ENCODE measurements around the gene OR51D1.

The OR51D1 gene

GRCh38 chr11:4644233-4644632, 7.0 kb downstream of the OR51D1 start:
- DNase-seq: no peak

GRCh38 chr11:4645974-4646373, 8.7 kb downstream of the OR51D1 start:
- no peak for DNase-seq

GRCh38 chr11:4647766-4648165, 10.5 kb downstream of the OR51D1 start:
- no peak for DNase-seq

- DNase-seq: no peak
Observed at GRCh38 chr11:4654635-4655369, 17.5 kb downstream of the OR51D1 start.

- no peak for DNase-seq
Observed at GRCh38 chr11:4658629-4659445, 21.6 kb downstream of the OR51D1 start.

DNA sequence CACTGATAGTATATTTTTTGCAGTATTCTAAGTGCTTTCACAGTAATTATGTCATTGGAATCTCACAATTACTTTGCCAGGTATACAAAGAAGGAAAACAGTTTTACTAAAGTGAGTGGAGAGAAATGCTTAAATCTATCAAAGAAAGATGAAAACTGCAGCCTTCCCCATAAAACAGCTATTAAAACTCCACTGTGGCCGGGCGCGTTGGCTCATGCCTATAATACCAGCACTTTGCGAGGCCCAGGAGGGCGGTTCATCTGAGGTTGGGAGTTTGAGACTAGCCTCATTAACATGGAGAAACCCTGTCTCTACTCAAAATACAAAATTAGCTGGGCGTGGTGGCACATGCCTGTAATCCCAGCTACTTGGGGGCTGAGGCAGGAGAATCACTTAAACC, 25.6 kb downstream of the OR51D1 start:
- no peak for DNase-seq

- no peak for DNase-seq
Observed at GRCh38 chr11:4664183-4664582, 26.9 kb downstream of the OR51D1 start.

- no peak for DNase-seq
Observed at GRCh38 chr11:4664786-4665185, 27.5 kb downstream of the OR51D1 start.

GRCh38 chr11:4665424-4665823, 28.1 kb downstream of the OR51D1 start:
- no peak for DNase-seq

DNA sequence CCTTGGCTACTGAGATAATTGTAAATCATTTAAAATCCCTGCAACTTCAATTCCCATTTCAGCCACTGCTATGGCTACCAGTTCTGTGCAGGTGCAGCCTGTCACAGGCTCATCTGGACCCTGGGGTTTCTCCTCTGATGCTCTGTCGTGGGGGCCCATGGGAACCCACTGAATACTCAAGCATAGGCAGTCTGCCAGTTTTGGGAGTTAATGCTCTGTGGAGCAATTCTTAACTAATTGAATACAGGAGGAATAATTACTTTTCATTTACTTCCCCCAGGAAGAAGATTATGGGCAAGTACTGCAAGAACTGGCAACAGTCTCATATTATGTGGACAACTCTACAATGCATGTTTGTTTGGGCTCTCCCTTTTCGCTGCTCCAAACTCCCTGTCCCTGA, 34.5 kb downstream of the OR51D1 start:
- DNase-seq: no peak

DNA sequence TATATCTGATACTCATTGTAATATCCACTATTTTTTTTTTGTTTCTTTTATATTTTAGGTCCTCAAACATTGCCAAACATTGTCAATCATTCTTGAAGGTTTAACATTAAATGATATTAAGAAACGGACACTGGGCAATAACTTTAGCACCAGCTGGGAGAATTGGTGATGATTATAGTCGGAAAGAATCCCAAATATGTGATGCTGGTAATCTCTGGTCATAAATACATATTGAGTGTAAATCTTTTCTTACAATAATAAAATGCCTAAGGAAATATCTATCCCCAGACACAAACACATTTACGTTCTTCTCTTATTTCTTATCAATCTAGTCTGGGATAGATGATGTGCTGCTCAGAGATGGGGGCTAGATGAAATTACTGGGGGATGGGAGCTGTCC, 35.2 kb downstream of the OR51D1 start:
- no peak for DNase-seq

DNA sequence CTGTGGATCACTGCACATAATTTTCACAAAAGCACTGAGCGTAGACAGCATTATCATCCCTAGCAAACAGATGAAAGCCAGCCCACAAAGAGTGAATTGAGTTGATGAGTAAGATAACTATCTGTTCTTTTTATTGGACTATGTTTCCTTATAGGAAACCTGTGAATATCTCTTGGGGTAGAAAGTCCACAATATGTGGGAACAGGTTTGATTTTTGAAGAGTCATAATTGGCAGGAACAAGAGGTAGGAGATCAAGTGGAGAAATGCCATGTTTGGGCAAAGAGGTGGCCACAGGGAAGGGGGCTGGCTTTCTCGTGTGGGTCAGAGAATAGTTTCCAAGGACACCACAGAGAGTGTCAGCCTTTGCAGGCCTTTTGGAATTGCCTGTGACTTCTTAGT, 36.5 kb downstream of the OR51D1 start:
- DNase-seq: no peak

- no peak for DNase-seq
Observed at GRCh38 chr11:4677948-4678347, 40.7 kb downstream of the OR51D1 start.

DNA sequence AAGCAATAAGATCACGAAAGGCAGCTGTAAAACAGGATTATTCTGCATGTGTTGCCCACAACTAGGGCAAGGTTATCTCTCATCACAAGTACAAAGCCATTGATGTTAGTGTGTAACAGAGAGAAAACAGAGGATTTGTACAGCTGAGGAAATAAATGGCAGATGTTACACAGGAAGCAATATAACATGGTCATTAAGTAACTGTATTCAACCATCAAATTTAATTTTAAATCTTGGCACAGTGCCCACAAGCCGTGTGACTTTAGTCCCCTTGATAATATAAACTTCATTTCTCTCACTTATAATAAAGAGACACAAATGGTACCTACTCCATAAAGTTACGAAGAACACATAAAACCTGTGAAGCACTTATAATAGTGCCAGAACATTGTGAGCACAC, 43.1 kb downstream of the OR51D1 start:
- DNase-seq: no peak

GRCh38 chr11:4682623-4683419, 45.5 kb downstream of the OR51D1 start:
- no peak for DNase-seq

GRCh38 chr11:4684631-4685285, 47.5 kb downstream of the OR51D1 start:
- DNase-seq: no peak

Data from anterior cingulate cortex (tissue), 58 donors.